ENCODE measurements around the gene BGN.
A peak's percentile ranks its signal among the peaks of the same experiment; 100 is the strongest.

The BGN gene

DNA sequence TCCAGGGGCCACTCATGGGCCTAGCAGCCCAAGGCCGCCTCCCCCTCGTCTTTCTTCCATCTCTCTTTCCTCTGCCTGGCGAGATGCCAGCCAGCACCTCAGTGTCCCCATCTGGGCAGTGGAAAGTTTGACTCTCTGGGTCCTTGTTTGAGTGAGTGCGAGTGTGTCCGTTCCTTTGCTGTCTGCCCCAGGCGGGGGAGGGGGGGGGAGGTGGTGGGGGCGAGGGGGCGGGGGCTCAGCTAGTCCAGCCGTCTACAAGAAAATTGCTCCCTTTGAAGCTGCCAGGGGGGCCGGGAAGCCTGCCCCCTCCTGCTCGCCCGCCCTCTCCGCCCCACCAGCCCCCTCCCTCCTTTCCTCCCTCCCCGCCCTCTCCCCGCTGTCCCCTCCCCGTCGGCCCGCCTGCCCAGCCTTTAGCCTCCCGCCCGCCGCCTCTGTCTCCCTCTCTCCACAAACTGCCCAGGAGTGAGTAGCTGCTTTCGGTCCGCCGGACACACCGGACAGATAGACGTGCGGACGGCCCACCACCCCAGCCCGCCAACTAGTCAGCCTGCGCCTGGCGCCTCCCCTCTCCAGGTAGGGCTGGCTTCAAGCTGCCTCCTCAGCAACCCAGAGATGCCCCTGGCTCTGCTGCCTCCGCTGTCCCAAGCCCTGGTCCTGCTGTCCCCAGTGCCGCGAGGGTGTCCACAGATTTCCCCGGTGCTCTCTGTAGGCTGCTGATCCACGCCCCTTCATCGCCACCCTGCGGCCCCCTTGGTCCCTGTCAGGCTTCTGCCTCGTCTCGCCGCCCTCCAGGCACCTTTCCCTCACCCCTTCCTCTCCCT, at the start of gene BGN:
Gene BGN (plus strand): TSS at position 440 of the 821 bp plus-strand sequence. CDS start 9,652 bp downstream, outside the sequence.
- DNase-seq (ENCODE audit: low read depth, low spot score), result peak; percentile 65
- in situ Hi-C loops (cut with HindIII; ENCODE audit: low sequenced_read_pairs), result no loop called here

DNA sequence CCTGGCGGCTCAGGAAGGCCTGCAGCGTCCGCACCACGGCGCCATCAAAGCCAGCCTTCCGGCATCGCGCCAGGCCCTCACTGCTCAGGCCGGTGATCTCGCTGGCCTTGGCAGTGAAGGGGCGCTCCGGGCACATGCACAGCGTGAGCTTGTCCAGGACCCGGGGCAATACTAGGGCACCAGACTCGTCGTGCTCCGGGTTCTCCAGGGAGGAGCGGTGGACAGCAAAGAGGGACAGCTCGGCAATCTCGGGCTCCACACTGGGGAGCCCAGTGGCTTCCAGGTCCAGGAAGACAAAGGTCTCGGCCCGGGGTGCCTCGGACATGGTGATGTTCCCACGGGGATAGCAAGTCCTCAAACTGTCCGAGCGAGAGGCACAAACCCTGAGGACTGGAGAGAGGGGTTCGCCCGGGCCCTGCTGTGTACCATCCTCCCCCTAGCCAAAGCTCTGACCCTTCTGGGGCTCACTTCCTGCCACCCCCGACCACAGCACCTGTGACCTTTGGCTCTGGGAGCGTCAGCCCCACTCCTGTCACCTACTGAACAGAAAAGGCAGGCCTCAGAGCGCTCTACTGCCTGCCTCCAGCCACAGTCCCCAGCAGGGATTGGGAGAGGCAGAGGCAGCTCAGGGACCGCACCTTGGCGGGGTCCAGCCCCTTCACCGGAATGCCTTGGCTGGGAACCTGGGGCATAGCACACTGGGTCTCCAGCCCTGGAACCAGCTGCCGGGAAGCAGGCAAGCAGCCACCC, 49.5 kb upstream of the BGN start:
- no peak for TF ChIP-seq CTCF (IDR thresholded peaks at IDR 0.05; ENCODE audit: low read depth, low read length)
- no peak for DNase-seq (ENCODE audit: low read depth, low spot score)
- no peak overlapping the region for H3K4me3 ChIP-seq (ENCODE audit: low read depth, low read length)
- in situ Hi-C loops (cut with HindIII; ENCODE audit: low sequenced_read_pairs), result no loop called here

More for the DNA sequence above, at the start of gene BGN:
- H3K4me3 ChIP-seq (ENCODE audit: low read depth, low read length), result peak within 1 kb of the TSS; percentile 61
- TF ChIP-seq CTCF (IDR thresholded peaks at IDR 0.05; ENCODE audit: low read depth, low read length), result peak; percentile 44

- TF ChIP-seq CTCF (IDR thresholded peaks at IDR 0.05; ENCODE audit: low read depth, low read length), result no peak
- H3K4me3 ChIP-seq (ENCODE audit: low read depth, low read length), result no peak within 1 kb of the TSS
- in situ Hi-C loops (cut with HindIII; ENCODE audit: low sequenced_read_pairs), result no loop called here
- no peak for DNase-seq (ENCODE audit: low read depth, low spot score)
Observed at GRCh38 chrX:153445856-153446635, 48.7 kb upstream of the BGN start, which contains the start of gene TREX2. TSS of gene TREX2 (minus strand) at chrX:153446056. CDS start at chrX:153445430, 626 bp downstream.

DNA sequence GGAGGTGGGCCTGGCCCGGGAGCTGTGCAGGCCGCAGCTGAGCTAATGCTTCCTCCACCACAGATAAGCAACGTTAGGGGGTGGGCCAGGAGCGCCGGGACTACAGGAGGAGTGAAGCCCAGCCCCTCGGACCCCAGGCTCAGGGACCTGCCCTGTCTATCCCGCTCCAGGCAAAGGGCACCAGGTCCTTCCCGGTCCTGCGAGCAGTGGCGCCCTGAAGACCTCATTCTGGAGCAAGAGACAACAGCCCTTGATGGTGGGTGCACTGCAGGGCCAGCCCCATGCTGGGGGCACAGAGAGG, 48.2 kb upstream of the BGN start:
- H3K4me3 ChIP-seq (ENCODE audit: low read depth, low read length), result no peak overlapping the region
- DNase-seq (ENCODE audit: low read depth, low spot score), result no peak
- TF ChIP-seq CTCF (IDR thresholded peaks at IDR 0.05; ENCODE audit: low read depth, low read length), result no peak
- in situ Hi-C loops (cut with HindIII; ENCODE audit: low sequenced_read_pairs), result no loop called here

DNA sequence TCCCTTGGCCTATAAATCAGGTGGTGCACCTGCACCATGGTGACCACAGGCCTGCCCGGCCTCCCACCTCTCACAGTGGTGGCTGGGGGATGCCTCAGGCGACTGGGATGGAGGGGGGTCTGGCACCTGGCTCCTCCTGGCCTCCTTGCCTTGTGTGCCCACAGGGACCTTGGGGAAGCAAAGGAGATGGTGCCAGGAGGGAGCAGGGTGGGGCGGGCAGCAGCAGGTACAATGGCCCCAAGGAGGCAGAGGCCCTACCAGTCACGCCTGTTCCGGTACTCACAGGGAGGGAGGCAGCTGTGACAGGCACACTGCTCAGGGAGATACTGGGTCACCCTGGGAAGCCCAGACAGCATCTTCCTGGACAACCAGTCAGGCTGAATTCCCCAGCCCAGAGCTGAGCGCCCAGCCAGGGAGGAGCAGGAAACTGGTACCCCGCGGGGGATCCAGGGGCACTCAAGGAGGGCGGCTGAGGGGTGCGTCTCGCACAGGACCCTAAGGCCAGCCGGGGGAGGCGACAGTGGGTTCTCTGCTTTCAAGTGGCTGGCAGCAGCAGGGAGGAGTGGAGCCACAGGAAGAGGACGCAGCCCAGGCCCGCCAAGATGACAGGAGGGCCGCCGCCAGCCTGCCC, 47.7 kb upstream of the BGN start:
- H3K4me3 ChIP-seq (ENCODE audit: low read depth, low read length), result no peak overlapping the region
- TF ChIP-seq CTCF (IDR thresholded peaks at IDR 0.05; ENCODE audit: low read depth, low read length), result no peak
- DNase-seq (ENCODE audit: low read depth, low spot score), result no peak
- in situ Hi-C loops (cut with HindIII; ENCODE audit: low sequenced_read_pairs), result no loop called here

GRCh38 chrX:153447581-153447960, 47.2 kb upstream of the BGN start:
- H3K4me3 ChIP-seq (ENCODE audit: low read depth, low read length), result no peak overlapping the region
- no peak for TF ChIP-seq CTCF (IDR thresholded peaks at IDR 0.05; ENCODE audit: low read depth, low read length)
- in situ Hi-C loops (cut with HindIII; ENCODE audit: low sequenced_read_pairs), result no loop called here
- DNase-seq (ENCODE audit: low read depth, low spot score), result no peak
